GM23248 (cell line): ENCODE data around the gene CHST8. TPM values are rescaled to one million over a fixed set of nuclear protein-coding genes. Genes with fewer than 3 reads are reported as not detected.

Source experiments
- DNase-seq: peaks from one replicate; pipeline ENCODE4 v3.0.0-alpha.2; 2015
- H2AFZ ChIP-seq: fragments of 200-600 bp; sonication (generic); 2 replicates; pipeline ENCODE4 v1.6.1; 2016; ENCODE audit warnings: antibody characterized with exemption
- H3F3A ChIP-seq: fragments of 200-600 bp; sonication (generic); 2 replicates; pipeline ENCODE4 v1.6.1; 2016; ENCODE audit warnings: mild to moderate bottlenecking, antibody characterized with exemption, mixed run types; ENCODE audit not compliant: insufficient read depth
- H3K27ac ChIP-seq: fragments of 200-600 bp; sonication (generic); 2 replicates; pipeline ENCODE4 v1.5.1; 2016; ENCODE audit warnings: mild to moderate bottlenecking
- H3K27me3 ChIP-seq: fragments of 200-600 bp; sonication (generic); replicated peaks from 2 replicates; pipeline ENCODE4 v1.6.1; 2016; ENCODE audit warnings: mild to moderate bottlenecking; ENCODE audit not compliant: insufficient read depth
- H3K36me3 ChIP-seq: fragments of 200-600 bp; sonication (generic); 2 replicates; pipeline ENCODE4 v1.6.1; 2016; ENCODE audit warnings: low read depth, mild to moderate bottlenecking
- H3K4me1 ChIP-seq: fragments of 200-600 bp; sonication (generic); 2 replicates; pipeline ENCODE4 v1.6.1; 2016; ENCODE audit warnings: mild to moderate bottlenecking; ENCODE audit not compliant: insufficient read depth
- H3K4me2 ChIP-seq: fragments of 200-600 bp; sonication (generic); one replicate; pipeline ENCODE4 v1.6.1; 2016; ENCODE audit warnings: mild to moderate bottlenecking; ENCODE audit not compliant: unreplicated experiment
- H3K4me3 ChIP-seq: fragments of 200-600 bp; sonication (generic); 2 replicates; pipeline ENCODE4 v1.5.1; 2016; ENCODE audit warnings: mild to moderate bottlenecking
- H3K79me2 ChIP-seq: fragments of 200-600 bp; sonication (generic); 2 replicates; pipeline ENCODE4 v1.6.1; 2016; ENCODE audit warnings: mild to moderate bottlenecking; ENCODE audit not compliant: insufficient read depth
- H3K9ac ChIP-seq: fragments of 200-600 bp; sonication (generic); 2 replicates; pipeline ENCODE4 v1.6.1; 2016; ENCODE audit warnings: mild to moderate bottlenecking
- H3K9me2 ChIP-seq: fragments of 200-600 bp; sonication (generic); 2 replicates; pipeline ENCODE4 v1.6.1; 2016; ENCODE audit warnings: mixed run types, mild to moderate bottlenecking, moderate library complexity; ENCODE audit not compliant: insufficient read depth
- H3K9me3 ChIP-seq: fragments of 200-600 bp; sonication (generic); one replicate; pipeline ENCODE4 v1.6.1; 2017; ENCODE audit warnings: low read depth
- H4K20me1 ChIP-seq: fragments of 200-600 bp; sonication (generic); 2 replicates; pipeline ENCODE4 v1.6.0; 2016; ENCODE audit not compliant: insufficient read depth
- EZH2 ChIP-seq: fragments of 200-600 bp; sonication (generic); IDR thresholded peaks from 2 replicates; pipeline ENCODE4 v1.6.1; 2018; ENCODE audit warnings: antibody characterized with exemption, mild to moderate bottlenecking; ENCODE audit not compliant: insufficient read depth, poor library complexity, severe bottlenecking
- EZH2phosphoT487 ChIP-seq: fragments of 200-600 bp; sonication (generic); IDR thresholded peaks from 2 replicates; pipeline ENCODE4 v1.6.1; 2018; ENCODE audit warnings: antibody characterized with exemption, moderate library complexity, mild to moderate bottlenecking, low read depth; ENCODE audit not compliant: insufficient read depth
- WGBS, 2 experiments: methylation state at CpG; one replicate each; pipeline ENCODE4 v1.1.6; 2015 to 2017; ENCODE audit warnings: low lambda C conversion rate in 2 of 2, low coverage in 1 of 2; ENCODE audit errors: missing lambda C conversion rate in 2 of 2; 5-methylcytosine and 5-hydroxymethylcytosine counted together
- in situ Hi-C: fragments of 300-500 bp; cut with MboI; formaldehyde crosslinking; loops from 2 replicates; pipeline ENCODE4 v1.15.0; 2020
- polyA plus RNA-seq: library from polyadenylated mRNA; unstranded; fragments of >200 nt; fragmentation: Nextera tagmentation; extraction: Ambion mirVana; gene quantifications from 2 replicates; pipeline ENCODE4 v1.2.1, GENCODE V29; 2016
- total RNA-seq: library from RNA; depleted of rRNA; stranded (reverse); fragments of >200 nt; shearing (Covaris generic); gene quantifications from 2 replicates; pipeline ENCODE4 v1.2.3, GENCODE V29; 2014

Gene CHST8
- total and polyA plus RNA-seq, 2 experiments from 2014 or later, result 0.30 to 1.1 TPM

DNA sequence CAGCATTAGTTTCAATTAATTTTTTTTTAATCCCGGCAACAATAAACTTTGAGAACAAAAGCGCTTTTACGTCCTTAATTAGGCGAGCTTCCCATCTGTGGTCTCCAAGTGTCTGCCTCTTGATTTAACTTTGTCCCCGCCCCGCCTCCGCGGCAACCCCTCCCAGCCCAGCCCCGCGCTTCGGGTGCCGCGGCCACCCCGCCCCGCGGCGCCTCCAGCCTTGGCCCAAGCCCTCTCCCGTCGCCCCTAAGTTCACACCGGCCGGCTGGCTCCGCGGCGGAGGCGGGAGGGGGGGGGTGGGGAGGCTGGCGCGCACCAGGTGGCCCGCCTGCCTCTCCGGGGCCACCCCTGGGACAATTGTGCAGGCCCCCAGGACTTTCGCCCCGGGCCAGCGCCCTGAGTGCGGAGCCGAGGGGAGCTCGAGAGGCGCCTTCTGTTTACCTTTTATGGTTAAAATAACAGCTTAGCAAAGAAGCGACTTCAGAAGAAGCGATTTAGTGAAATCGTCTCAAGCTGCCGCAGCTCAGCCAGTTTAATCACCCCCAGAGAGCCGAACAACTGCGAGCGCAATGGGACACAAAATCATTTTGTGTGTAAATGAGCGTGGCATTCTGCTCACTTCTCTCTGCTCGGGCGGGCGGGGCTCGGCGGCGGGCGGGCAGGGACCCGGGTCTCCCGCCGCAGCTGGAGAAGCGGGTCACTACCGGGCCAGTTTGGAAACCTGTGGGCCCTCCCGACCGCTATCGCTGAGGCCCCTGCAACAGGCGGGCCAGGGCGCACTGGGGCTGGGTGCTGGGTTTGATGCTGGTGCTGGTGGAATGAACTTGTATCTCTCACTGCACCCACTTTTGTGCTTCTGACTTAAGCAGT, 176.3 kb downstream of the CHST8 start:
- Histone ChIP-seq H3K4me2 (peak overlapping the region; percentile 80), H4K20me1 (no peaks in the 10 kb centered on the region), H3K79me2 (no peaks in the 10 kb centered on the region), H3K9ac (peak overlapping the region; percentile 88), H3K27me3 (no peaks in the 10 kb centered on the region), H3K9me3 (no peaks in the 10 kb centered on the region), H3K9me2 (no peaks in the 10 kb centered on the region), H3K4me3 (peak overlapping the region; percentile 83), H3K36me3 (no peaks in the 10 kb centered on the region; the same call in 1 of the 2 replicates), H3F3A (no peaks in the 10 kb centered on the region), H3K4me1 (peaks cover 8% of the 10 kb centered on the region; the same call in 1 of the 2 replicates), H3K27ac (peak overlapping the region; percentile 57; the same call in 1 of the 2 replicates), H2AFZ (peak overlapping the region; percentile 85)
- in situ Hi-C loops, result loop anchor here (25.0 kb wide), 1 partner anchor 539 kb away; no protein-coding TSS in a partner anchor
- TF ChIP-seq EZH2phosphoT487 (no peak), EZH2 (no peak)
- peak; percentile 54 for DNase-seq
- 23% methylated on average over 38 to 59 of the region's 61 CpGs for WGBS, 2 experiments

DNA sequence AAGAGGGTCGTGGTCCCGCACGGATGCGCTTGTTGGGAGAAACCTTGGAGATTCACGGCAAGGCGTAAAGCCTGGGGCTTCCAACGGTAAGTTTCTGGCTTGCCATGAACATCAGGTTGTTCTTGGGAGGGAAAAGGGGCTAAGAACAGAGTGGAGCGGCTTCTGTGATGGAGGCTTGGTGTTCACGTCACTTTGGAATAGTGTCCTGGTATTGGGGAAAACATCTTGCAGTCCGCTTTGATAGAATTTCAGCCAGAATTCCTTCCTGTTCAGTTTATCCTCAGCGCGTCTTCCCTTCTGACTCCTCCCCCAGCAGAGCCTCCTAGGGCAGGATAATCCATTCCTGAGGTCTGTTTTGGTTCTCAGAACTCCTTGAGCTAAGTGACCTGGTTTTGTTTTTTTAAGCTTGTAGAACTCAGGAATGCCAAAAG, 176.9 kb downstream of the CHST8 start:
- no peaks in the 10 kb centered on the region for H3K9me3 ChIP-seq
- no peak overlapping the region for H3K27ac ChIP-seq
- H3K9ac ChIP-seq, result no peak overlapping the region
- no peaks in the 10 kb centered on the region; the same call in 1 of the 2 replicates for H3K36me3 ChIP-seq
- H3K4me3 ChIP-seq, result peak overlapping the region; percentile 83; the same call in 1 of the 2 replicates
- H3K4me1 ChIP-seq, result peaks cover 8% of the 10 kb centered on the region; the same call in 1 of the 2 replicates
- no peak overlapping the region for H3K4me2 ChIP-seq
- H3F3A ChIP-seq, result no peaks in the 10 kb centered on the region
- no peak for DNase-seq
- no peaks in the 10 kb centered on the region for H3K9me2 ChIP-seq
- WGBS, 2 experiments, result 78 to 89% methylated on average over 12 of the region's 12 CpGs
- no peaks in the 10 kb centered on the region for H3K79me2 ChIP-seq
- TF ChIP-seq EZH2phosphoT487, result no peak
- TF ChIP-seq EZH2, result no peak
- H2AFZ ChIP-seq, result no peak overlapping the region
- H3K27me3 ChIP-seq, result no peaks in the 10 kb centered on the region
- no peaks in the 10 kb centered on the region for H4K20me1 ChIP-seq
- in situ Hi-C loops, result loop anchor here (25.0 kb wide), 1 partner anchor 539 kb away; no protein-coding TSS in a partner anchor

DNA sequence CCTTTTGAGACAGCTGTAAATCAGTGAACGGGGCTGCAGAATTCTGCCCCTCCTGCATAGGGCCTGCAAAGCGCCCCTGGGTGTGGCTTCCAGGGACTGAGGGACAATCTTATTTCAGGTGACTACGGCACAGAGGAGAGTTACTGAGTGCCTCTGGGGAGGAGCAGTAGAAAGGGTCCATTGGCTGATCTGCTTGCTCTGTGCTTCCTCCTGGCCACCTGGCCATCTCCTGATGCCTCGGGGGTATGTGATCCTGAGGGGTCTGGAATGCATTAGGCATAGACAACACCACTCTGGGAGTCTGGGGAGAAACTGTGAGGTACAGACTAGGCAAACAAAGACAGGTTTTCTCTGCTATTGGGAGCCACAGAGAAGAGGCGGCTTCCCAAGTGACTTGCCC, 177.7 kb downstream of the CHST8 start:
- Histone ChIP-seq H3F3A (no peaks in the 10 kb centered on the region), H3K79me2 (peaks cover 1% of the 10 kb centered on the region; the same call in 1 of the 2 replicates), H3K9me2 (no peaks in the 10 kb centered on the region), H3K4me3 (no peak overlapping the region), H3K4me2 (no peak overlapping the region), H3K27ac (no peak overlapping the region), H2AFZ (no peak overlapping the region), H3K36me3 (no peaks in the 10 kb centered on the region; the same call in 1 of the 2 replicates), H3K9ac (no peak overlapping the region), H3K27me3 (no peaks in the 10 kb centered on the region), H3K9me3 (no peaks in the 10 kb centered on the region), H4K20me1 (no peaks in the 10 kb centered on the region), H3K4me1 (peaks cover 5% of the 10 kb centered on the region; the same call in 1 of the 2 replicates)
- in situ Hi-C loops, result loop anchor here (25.0 kb wide), 1 partner anchor 538 kb away; no protein-coding TSS in a partner anchor
- no peak for TF ChIP-seq EZH2
- TF ChIP-seq EZH2phosphoT487, result no peak
- WGBS, 2 experiments, result 95 to 99% methylated on average over 5 of the region's 5 CpGs
- DNase-seq, result no peak

DNA sequence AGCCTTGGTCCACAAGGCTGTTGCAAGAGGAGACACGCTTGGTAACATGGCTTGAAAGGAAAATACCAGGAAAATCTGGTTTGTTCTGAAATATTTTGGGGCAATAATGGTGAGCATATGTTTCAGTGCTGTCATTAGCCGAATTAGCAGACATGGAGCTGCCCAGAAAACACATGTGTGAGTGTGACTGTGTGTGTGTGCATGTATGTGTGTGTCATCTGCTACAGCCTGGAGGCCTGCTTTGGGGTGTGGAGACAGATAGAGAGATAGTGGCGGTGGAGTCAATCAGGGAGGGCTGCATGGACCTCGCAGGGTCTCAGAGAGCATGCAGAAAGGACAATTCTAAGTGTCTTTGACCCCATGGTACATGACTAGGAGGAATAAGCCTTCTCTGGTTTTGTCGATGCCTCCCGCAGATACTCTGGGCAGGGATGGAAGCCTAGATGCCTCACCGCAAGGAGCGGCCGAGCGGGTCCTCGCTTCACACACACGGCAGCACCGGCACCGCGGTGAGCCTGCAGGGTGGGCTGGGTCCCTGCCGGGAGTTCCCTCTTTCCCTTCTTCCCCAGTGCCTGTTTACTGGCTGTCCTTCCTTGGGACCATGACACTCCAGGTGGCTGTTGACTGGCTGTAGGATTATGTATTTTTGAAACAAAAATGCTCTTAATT, 178.4 kb downstream of the CHST8 start:
- no peaks in the 10 kb centered on the region for H3K27me3 ChIP-seq
- no peak for DNase-seq

More for the DNA sequence above, 178.4 kb downstream of the CHST8 start:
- Histone ChIP-seq H3K27ac (no peak overlapping the region), H3K4me3 (no peak overlapping the region), H3K4me2 (no peak overlapping the region), H3F3A (no peaks in the 10 kb centered on the region), H3K9ac (no peak overlapping the region), H2AFZ (no peak overlapping the region), H3K9me2 (no peaks in the 10 kb centered on the region), H4K20me1 (no peaks in the 10 kb centered on the region), H3K36me3 (no peaks in the 10 kb centered on the region; the same call in 1 of the 2 replicates), H3K9me3 (no peaks in the 10 kb centered on the region), H3K79me2 (peaks cover 8% of the 10 kb centered on the region; the same call in 1 of the 2 replicates), H3K4me1 (no peaks in the 10 kb centered on the region)
- in situ Hi-C loops, result no loop called here
- TF ChIP-seq EZH2 (no peak), EZH2phosphoT487 (no peak)
- 91 to 97% methylated on average over 16 of the region's 16 CpGs for WGBS, 2 experiments
